DOHH2 (cell line): ENCODE measurements around the gene PCDHB7.
"Not testable (repeated sequence)": the region's sequence is repeated elsewhere in the genome, so short reads cannot be mapped to it uniquely, and the experiment has no call there.

Experiments
- CTCF ChIP-seq: fragments of 200-600 bp; sonication (generic); IDR thresholded peaks from one replicate; pipeline ENCODE4 v1.5.1; 2014; ENCODE audit warnings: antibody characterized with exemption, mild to moderate bottlenecking, low read depth, low read length; ENCODE audit not compliant: poor library complexity, severe bottlenecking
- EZH2phosphoT487 ChIP-seq: fragments of 200-600 bp; sonication (generic); IDR thresholded peaks from 2 replicates; pipeline ENCODE4 v1.6.1; 2017; ENCODE audit warnings: borderline replicate concordance, mild to moderate bottlenecking, antibody characterized with exemption, low read length, moderate library complexity, mixed read lengths

- not testable (repeated sequence) for TF ChIP-seq CTCF, EZH2phosphoT487
These were observed 20.3 kb upstream of the PCDHB7 start for GRCh38 chr5:141152096-141152495.
